Subcutaneous preadipocyte (primary cell): Measurements from ENCODE around the gene B4GALNT3. TPM values are rescaled to one million over a fixed set of nuclear protein-coding genes. Genes with fewer than 3 reads are reported as not detected.

Experiments used
- small RNA-seq: library from RNA; depleted of rRNA; stranded (forward); fragments of <200 nt; gene quantifications from one replicate; pipeline ENCODE3, GENCODE V24; 2012
- total RNA-seq: library from RNA; depleted of rRNA; stranded (reverse); fragments of >200 nt; gene quantifications from 2 replicates; pipeline ENCODE4 v1.2.3, GENCODE V29; 2012

The B4GALNT3 gene
- total RNA-seq: not detected in 2 replicates

GRCh38 chr12:459430-460258, at the start of gene B4GALNT3:
TSS of gene B4GALNT3 (plus strand) at chr12:459939. CDS start at chr12:460377, 438 bp downstream.

Small RNAs within 50 kb of the gene (small RNA-seq; reads per million reads assigned to genes)
- gene RNU7-103P: not detected

Other genes with a start within 250 kb of the B4GALNT3 start
- gene SLC6A12, start 245.8 kb upstream of the B4GALNT3 start, total RNA-seq: not detected in 2 replicates
- under 0.01 TPM in 1 of 2 replicates, not detected in the other for gene SLC6A13, start 197.1 kb upstream of the B4GALNT3 start, total RNA-seq
- 37.1 and 55.1 TPM in 2 replicates for gene KDM5A, start 70.6 kb upstream of the B4GALNT3 start, total RNA-seq
- gene CCDC77, start 58.3 kb upstream of the B4GALNT3 start, total RNA-seq: 6.5 and 9.6 TPM in 2 replicates
- gene NINJ2, start 203.5 kb downstream of the B4GALNT3 start, total RNA-seq: 2.5 and 5.5 TPM in 2 replicates